ENCODE measurements around the gene CHD1. TPM values are rescaled to one million over a fixed set of nuclear protein-coding genes. Genes with fewer than 3 reads are reported as not detected.
A peak's percentile ranks its signal among the peaks of the same experiment; 100 is the strongest.

CHD1 gene
- total and polyA plus RNA-seq, 9 of the 15 experiments (the other 6 are each of a cell fraction or from before 2014, with no cell fraction given), result 27.3 to 133 (median 58.7) TPM

GRCh38 chr5:98902733-98903132, 26.1 kb downstream of the CHD1 start:
- WGBS (ENCODE audit: insufficient coverage, low coverage, missing lambda C conversion rate), result 100% methylated on average over 1 of the region's 1 CpG
- intact Hi-C loops (cut with micrococcal nuclease), result no loop called here
- DNase-seq (ENCODE audit: extremely low read depth in 1 of 4, low spot score in 3 of 4), result no peak
- ChIA-PET CTCF (ENCODE audit: low intra/inter-chr PET ratio) (no interaction called here), POLR2A (no interaction called here)
- no peak for ATAC-seq
- H3K27me3 ChIP-seq (ENCODE audit: control insufficient read depth in 2 of 2, insufficient read depth in 2 of 2, low read length in 2 of 2), result no peaks in the 10 kb centered on the region
- peaks cover 53% of the 10 kb centered on the region for H3K79me2 ChIP-seq (ENCODE audit: control insufficient read depth, insufficient read depth, low read length)
- no peak overlapping the region for H3K9ac ChIP-seq (ENCODE audit: insufficient read depth in 1 of 2, low read depth in 2 of 2, low read length in 2 of 2)
- peaks cover 91% of the 10 kb centered on the region for H3K36me3 ChIP-seq (ENCODE audit: control insufficient read depth, insufficient read depth, low read length)
- H2AFZ ChIP-seq (ENCODE audit: low read depth, low read length), result no peak overlapping the region
- H4K20me1 ChIP-seq (replicated peaks; ENCODE audit: control insufficient read depth, insufficient read depth, low read length), result no peaks in the 10 kb centered on the region
- H3K9me3 ChIP-seq (replicated peaks; ENCODE audit: control insufficient read depth, insufficient read depth, low read depth, low read length), result no peaks in the 10 kb centered on the region
- FAIRE-seq, result no peak
- BruUV-seq (replicated peaks), result no TSS peak
- H3K4me1 ChIP-seq (replicated peaks in 1 of 2; ENCODE audit: control insufficient read depth in 2 of 2, insufficient read depth in 2 of 2, low read length in 2 of 2), result no peaks in the 10 kb centered on the region
- H3K4me3 ChIP-seq, result no peak overlapping the region
- TF ChIP-seq SLC30A9 (CRISPR knock-in tag; IDR thresholded peaks at IDR 0.05), result no peak
- TF ChIP-seq JUND (IDR thresholded peaks at IDR 0.05; ENCODE audit: borderline replicate concordance, low read depth, low read length), result no peak
- TF ChIP-seq JUND (tag; IDR thresholded peaks at IDR 0.05; ENCODE audit: borderline replicate concordance, low read depth, low read length), result peak; percentile 54; the same call in 1 of the 3 replicates
- no peak for TF ChIP-seq TAF7 (tag; IDR thresholded peaks at IDR 0.05)
- TF ChIP-seq C11orf30 (IDR thresholded peaks at IDR 0.05; ENCODE audit: low read depth), result peak; percentile 59
- TF ChIP-seq GATAD2A (IDR thresholded peaks at IDR 0.05), result no peak
- TF ChIP-seq MAFG (tag; conservative IDR thresholded peaks at IDR 0.05), result 0 out of 2 replicates have a peak, but pooled peaks have one; percentile 36
- no peak for TF ChIP-seq THAP7 (CRISPR knock-in tag; IDR thresholded peaks at IDR 0.05)
- peak; percentile 72 for TF ChIP-seq ZNF316 (IDR thresholded peaks at IDR 0.05)
- TF ChIP-seq MAFK (IDR thresholded peaks at IDR 0.05; ENCODE audit: low read length), result 0 out of 2 replicates have a peak, but pooled peaks have one; percentile 15
- TF ChIP-seq ATF3 (IDR thresholded peaks at IDR 0.05), result peak; percentile 65
- TF ChIP-seq ATF3 (CRISPR knock-in tag; conservative IDR thresholded peaks at IDR 0.05), result no peak
- H3K4me2 ChIP-seq (ENCODE audit: insufficient read depth, low read length), result no peak overlapping the region
- in situ Hi-C loops (cut with MboI), result loop anchor here (5.0 kb wide), 1 partner anchor 130 kb away; no protein-coding TSS in a partner anchor
- no peaks in the 10 kb centered on the region for H3K9me1 ChIP-seq (ENCODE audit: control insufficient read depth, insufficient read depth, low read length)
- H3K27ac ChIP-seq (ENCODE audit: extremely low read depth, low read depth, low read length), result no peak overlapping the region
